Measurements from ENCODE around the gene GABRB3.

The GABRB3 gene

DNA sequence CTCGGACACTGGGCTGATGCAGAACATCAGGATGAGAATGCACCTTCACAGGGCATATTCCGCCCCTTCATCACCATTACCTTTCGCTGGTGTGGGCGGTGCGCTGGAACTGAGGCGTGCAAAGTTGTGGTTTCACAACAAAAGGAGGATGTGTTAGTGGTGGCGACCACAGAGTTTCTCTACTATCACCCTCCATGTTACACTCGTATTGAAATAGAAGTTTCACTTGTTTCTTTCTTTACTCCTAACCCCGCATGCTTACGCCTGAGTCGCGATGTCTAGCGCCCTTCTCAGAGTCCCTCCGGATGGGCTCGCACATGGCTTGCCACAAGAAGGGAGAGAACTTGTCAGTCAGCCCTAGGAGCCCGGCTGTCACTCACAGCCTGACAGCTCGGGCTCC, 148.7 kb downstream of the GABRB3 start:
- DNase-seq: no peak

DNA sequence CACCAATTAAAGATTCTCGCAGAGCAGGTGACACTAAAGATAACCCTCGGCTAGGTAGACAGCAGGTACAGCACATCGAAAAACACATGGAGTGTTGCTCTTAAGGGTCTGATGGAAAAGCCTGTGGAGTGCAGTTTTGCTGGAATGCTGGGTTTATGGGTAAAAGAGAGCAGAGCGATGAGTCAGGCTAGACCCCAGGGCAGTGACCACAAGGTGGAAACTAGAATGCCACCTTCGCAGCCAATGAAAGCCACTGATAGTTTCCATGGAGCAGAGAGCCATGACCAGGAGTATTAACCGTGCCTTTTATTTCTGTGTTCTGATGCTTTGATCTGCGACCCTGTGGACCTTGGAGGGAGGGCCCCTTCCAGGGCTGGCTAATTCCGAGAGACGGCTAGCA, 149.8 kb downstream of the GABRB3 start:
- DNase-seq: no peak

DNA sequence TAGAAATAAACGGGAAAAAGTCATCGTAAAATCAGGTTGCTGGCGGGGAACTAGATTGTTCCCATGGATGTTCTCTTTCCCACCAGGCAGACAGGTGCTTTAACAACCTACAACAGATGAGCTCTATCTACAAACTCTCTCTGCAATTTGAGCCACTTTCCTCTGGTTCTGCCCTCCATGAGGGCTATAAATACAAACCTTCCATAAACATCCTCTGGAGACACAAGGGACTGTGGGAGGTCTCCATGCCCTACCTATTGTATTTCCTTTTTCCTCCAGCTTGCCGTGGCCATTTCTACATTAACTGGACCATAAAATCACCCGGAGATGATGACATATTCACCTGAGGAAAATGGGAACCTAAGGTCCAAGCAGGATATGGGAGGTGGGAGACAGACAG, 151.1 kb downstream of the GABRB3 start:
- no peak for DNase-seq

- no peak for DNase-seq
Observed at GRCh38 chr15:26620528-26621458, 152.1 kb downstream of the GABRB3 start.

DNA sequence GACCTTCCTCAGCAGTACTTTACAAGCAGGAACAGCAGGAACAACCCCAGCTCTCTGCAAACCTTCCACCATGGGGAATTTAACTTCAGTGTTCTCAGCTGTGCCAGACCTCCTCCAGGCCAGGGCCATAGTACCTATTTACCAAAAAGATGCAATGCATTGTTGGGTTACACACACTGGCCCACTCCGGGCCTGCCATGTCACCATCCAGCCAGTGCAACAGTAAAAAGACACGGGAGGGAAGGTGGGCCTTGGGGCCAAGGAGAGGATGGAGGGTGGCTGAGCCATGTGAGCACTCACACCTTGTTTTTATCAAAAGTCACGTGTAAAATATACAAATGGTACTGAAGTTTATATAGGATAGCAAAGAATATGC, 157.0 kb downstream of the GABRB3 start:
- DNase-seq: no peak

DNA sequence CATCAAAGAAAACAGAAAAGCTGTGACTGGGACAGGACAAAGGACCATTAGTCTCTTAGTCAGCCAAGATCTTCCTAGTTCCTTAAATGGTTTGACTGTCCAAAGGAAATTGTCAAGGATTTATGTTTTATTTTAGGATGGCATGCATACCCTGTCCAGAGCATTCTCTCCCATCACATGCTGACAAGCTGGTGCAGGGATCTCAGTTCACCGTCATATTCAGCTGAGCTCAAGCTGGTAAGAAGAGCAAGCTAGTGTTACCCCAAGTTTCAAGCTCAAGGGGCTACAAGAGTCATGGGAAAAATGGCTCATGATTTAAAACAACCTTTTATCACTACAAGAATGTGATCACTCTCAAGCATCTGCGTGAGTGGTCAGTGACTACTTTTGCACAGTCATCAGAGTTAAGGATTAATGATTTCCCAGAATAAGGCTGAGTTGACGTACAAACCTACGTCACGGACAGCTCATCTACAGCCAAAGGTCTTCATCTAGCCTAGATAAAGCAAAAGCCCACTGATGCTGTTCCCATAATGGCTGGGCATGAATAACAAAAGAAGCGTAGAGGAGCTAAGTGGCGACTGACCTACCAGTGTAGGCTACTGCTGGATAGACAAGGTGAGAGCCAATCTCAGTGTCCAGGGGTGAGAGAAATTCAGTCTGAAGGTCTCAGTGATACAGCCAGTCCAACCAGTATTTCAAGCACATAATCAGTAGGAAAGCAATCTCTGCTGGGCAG, 157.5 kb downstream of the GABRB3 start:
- no peak for DNase-seq

DNA sequence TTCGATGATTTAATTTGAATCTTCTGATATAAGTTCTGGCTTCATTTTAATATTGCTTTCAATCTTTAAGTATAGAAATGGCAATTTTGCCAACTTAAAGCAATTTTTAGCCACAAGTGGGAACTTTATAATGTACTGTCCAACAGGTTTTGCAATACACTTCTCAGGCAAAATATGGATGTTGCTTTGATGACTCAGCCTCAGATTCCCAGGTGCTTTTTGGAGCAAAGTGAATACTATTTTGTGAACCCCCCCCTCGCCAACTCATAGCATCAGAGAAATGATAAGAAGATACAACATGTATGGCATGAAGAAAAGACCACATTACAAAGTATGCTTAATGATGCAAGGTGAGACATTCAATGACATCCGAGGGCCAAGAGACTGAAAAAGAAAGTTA, 158.1 kb downstream of the GABRB3 start:
- no peak for DNase-seq

GRCh38 chr15:26598704-26599103, 174.2 kb downstream of the GABRB3 start:
- DNase-seq: no peak

DNA sequence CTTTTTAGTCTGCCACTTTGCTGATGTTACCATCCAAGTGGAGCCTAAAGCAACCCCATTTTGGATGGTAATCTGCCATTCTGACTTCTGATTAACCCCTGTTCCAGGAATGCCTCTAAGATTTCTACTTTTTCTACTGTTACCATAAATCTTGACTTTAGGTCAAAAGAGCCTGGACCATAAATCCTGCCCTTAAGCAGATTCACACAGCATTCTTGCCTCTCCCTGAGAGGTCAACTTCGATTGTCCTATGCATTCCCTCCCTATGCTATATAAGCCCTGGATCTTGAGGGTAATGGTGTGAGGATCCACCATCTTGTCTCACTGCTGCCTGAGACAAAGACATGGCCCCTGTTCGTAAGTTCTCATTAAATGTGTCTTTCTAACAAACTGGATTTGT, 177.3 kb downstream of the GABRB3 start:
- no peak for DNase-seq

GRCh38 chr15:26590676-26591075, 182.2 kb downstream of the GABRB3 start:
- DNase-seq: no peak

DNA sequence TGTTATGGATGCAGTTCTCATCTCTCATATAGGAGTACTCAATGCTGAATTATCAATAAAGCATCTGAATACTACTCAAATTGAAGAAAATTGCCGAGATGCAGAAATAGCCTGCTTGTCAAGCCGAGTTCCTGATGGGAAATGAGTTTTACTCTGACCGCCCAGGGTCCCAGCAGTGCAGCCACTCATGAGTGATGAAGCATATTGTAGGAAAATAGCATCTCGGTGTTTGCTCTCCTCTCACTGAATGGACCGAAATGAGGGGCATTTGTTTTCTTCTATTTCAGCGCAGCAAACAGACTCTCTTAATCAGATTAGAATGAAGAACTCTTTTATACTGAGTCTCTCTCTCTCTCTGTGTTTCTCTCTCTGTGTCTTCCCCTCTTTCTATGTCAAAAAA, 190.0 kb downstream of the GABRB3 start:
- DNase-seq: no peak

GRCh38 chr15:26580943-26581342, 191.9 kb downstream of the GABRB3 start:
- DNase-seq: no peak

GRCh38 chr15:26572602-26573350, 200.1 kb downstream of the GABRB3 start:
- DNase-seq: no peak

DNA sequence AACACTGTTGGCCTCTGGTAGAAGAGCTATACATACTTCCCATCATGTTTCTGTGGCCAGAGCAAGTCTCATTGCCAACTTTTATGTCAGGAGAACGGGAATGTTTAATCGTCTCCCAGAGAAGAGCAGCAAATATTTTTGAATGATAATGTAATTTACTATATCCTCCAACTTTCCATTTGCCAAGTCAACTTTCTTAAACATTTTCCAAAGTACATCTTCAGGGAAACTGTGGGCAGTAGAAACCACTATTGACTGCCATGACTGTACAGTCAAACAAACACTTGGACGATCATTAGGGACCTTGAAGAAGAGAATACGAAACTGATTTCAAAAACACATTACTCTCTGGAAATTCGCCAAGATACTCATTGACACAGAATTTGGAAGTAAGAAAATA, 201.5 kb downstream of the GABRB3 start:
- no peak for DNase-seq

- DNase-seq: no peak
Observed at GRCh38 chr15:26565542-26565941, 207.3 kb downstream of the GABRB3 start.

- DNase-seq: no peak
Observed at GRCh38 chr15:26564361-26564760, 208.5 kb downstream of the GABRB3 start.

- no peak for DNase-seq
Observed at GRCh38 chr15:26562336-26562735, 210.5 kb downstream of the GABRB3 start.

DNA sequence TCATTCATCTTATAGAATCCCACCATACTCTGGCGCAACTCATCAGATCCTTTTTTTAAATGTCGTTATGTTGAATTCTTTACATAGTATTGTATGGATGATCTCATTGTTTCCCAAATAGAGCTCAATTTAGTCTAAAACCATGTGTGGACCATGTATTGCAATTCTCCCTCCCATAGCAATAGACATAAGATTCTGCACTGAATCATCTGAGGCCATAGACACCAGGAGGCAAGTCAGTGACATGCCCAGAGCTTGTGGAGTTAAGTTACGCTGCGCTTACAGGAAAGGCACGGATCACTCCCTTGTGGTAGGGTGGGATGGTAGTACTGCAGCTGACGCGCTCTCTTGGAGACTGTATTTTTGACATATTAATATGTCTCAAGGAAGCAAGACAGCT, 211.0 kb downstream of the GABRB3 start:
- DNase-seq: no peak

DNA sequence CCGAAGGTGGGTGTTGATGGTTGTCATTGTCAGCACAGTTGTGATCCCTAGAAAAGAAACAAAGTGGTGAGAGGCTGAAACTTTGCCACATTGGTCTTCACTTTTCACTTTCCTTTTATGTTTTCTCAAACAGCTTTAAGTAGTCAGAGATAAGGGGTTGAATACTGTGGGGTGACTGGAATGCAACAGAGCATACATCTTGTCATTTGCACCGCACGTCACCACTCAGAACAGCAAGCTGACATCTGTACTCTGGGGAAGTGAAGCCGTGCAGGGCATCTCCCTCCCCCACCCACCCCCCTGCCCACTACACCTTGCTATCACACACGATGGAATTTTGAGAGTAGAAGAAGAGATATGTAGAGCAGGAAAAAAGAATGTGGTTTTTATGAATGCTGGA, 211.7 kb downstream of the GABRB3 start:
- no peak for DNase-seq

DNA sequence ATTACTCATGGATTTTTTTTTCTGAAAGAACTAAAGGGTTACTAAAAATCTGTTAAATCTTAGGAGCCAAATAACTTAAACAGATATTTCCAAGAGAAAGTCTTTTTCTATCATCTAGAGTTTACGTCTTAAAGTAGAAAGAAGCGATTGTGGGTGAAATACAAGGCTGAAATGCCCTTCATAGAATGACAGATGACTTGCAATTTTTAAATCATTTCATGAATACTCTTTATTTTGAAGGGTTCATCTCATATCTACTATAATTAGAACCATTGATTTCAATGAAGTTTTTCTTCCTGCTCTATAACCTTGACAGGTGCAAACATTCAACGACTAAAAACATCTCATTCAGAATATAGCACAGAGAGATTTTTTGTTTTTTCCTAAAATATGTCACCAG, 217.0 kb downstream of the GABRB3 start:
- no peak for DNase-seq

GRCh38 chr15:26551473-26551872, 221.4 kb downstream of the GABRB3 start:
- DNase-seq: no peak

DNA sequence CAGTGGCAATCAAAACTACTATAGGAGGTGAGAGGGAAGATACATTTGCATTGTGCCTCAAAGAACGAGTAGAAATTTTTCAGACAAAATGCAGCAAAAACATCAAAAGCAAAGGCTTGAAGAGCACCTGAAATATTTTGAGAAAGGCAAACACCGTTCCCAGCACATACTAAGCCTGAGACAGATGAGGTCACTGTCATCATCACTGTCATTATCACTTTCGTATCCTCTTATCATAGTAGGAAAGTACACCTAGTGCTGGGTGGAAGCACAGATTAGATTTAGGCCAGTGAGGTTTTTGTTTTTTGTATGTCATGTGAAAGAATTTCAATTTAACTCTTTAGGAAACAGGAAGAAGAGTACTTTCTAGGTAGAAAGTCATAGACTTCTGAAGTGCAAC, 222.0 kb downstream of the GABRB3 start:
- no peak for DNase-seq

DNA sequence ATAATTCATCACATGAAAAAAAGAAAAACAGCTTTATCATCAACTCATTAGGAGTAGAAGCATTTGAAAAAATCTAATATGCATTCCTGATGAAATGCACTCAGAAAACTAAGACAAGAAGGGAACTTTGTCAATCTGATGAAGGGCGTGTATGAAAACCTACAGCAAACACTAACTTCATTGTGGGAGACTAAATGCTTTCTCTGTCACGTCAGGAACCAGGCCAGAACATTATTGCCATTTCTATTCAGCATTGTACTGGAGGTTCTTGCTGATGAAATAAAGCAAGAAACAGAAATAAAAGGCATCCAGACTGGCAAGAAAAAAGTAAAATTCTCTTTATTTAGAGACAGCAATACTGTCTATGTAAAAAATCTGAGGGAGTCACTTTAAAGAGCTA, 235.2 kb downstream of the GABRB3 start:
- no peak for DNase-seq

GRCh38 chr15:26531489-26531888, 241.4 kb downstream of the GABRB3 start:
- DNase-seq: no peak

Data from stimulated activated CD4-positive, alpha-beta T cell treated with anti-CD3 and anti-CD28 coated beads, Interleukin-4, amount 100 ng/mL, for 4 hours (primary cell).